Left ventricle myocardium superior (tissue), 1 donor: ENCODE results near the gene CSNK1G1. TPM values are rescaled to one million over a fixed set of nuclear protein-coding genes. Genes with fewer than 3 reads are reported as not detected.
"Not testable (repeated sequence)": the region's sequence is repeated elsewhere in the genome, so short reads cannot be mapped to it uniquely, and the experiment has no call there.

Source experiments
- ATAC-seq: fragments of 200-7000 bp; cut with Tn5 transposase; one replicate; pipeline ENCODE4 v1.9.1; 2020; ENCODE audit warnings: mild to moderate bottlenecking, moderate library complexity
- DNase-seq: peaks from one replicate; pipeline ENCODE4 v3.0.0-alpha.2; 2020
- intact Hi-C: fragments of 100-400 bp; cut with micrococcal nuclease; formaldehyde crosslinking; loops from one replicate; pipeline ENCODE4 v1.11.0; 2022
- total RNA-seq: library from RNA; stranded (reverse); fragmentation: NEBNext Ultra II Directional; extraction: Animal tissue kit (Norgen Biotek cat#: 25700); gene quantifications from one replicate; pipeline ENCODE4 v1.2.1, GENCODE V29; 2021
- donor health status: DM: no; HTN: yes; CAD: no; lungs with severe emphysema.

CSNK1G1 gene
- total RNA-seq, 1 donor from 2014 or later, result 8.2 TPM

DNA sequence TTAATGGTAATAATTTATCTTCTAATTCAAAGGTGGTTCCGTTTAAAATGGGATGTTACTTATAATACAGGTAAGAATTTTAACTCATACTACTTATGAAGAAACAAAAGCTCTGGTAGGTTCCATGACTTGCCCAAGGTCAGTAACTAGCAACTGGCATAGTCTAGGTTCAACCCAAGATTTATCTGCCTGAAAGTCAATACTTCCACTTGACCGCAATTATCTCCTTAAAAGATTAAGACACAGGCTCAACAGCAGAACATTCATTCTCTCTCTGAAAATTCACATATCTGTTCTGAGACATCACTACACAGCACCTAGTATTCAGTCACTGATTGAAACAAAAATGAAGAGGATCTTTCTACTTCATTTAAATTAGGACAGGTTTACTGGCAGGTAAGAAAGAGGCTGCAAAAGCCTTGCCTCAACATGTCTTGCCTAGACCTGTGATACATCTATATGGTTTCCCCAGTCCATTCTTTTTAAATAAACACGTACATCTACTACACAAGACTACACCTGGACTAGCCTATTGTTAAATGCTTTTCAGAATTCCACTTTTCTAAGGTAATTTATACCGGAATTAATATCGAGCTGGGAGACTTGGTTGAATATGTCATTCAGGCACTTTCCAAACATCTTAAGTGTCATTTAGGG, 1.2 kb downstream of the CSNK1G1 start:
- no peak for DNase-seq
- no peak for ATAC-seq
- intact Hi-C loops, result no loop called here

DNA sequence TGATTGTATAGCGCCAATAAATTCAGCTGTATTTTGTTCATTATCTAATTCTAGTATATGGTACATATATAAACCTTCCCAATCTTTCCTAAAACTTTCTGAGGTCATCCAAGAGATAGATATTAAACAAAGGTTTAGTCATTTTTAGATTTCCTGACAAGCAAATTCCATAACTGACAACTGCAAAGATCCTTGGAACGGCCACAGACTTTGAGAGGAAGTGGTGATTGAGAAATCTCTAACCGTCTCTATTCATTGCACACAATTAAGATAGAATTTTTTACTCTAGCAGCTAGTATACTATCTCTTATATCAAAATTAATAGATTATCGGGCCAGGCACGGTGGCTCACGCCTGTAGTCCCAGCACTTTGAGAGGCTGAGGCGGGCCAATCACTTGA, 4.7 kb downstream of the CSNK1G1 start:
- ATAC-seq, result no peak
- intact Hi-C loops, result no loop called here
- no peak for DNase-seq

DNA sequence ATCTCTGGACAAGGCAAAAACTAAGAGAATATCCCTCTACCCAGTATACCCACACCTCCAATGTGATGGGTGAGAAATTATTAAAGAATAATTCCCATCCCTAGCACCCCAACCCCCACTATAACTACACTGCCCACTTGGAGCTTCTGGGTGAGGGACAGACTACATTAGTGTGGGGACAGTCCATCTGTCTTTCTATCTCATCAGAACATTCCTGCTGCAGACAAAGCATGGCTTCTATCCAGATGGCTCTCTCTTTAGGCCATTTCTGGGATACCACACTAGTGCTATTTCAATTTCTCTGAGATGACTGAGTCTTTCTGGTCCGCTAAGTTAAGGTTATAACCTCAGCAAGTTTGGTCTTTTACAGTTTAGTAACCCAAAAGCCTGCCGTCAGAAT, 6.6 kb downstream of the CSNK1G1 start:
- ATAC-seq, result peak; percentile 43
- no peak for DNase-seq
- intact Hi-C loops, result no loop called here

DNA sequence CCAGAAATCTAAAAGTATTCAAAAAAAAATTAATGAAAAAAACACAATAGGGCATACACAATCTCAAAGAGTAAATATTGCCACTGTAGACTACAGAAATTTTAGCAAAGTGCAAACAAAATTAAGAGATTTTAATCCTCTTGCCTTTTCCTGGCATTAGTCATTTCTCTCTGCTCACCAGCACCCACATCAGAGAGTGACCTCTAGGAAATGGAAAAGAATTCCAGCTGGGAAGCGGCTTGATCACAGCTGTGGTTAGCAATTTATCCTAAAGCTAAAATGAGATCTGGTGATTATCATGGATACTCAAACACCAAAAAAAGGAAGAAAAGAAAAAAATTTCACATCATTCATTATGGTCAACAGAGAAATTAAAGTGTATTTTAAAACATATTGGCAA, 7.5 kb downstream of the CSNK1G1 start:
- intact Hi-C loops, result no loop called here
- no peak for ATAC-seq
- DNase-seq, result no peak

DNA sequence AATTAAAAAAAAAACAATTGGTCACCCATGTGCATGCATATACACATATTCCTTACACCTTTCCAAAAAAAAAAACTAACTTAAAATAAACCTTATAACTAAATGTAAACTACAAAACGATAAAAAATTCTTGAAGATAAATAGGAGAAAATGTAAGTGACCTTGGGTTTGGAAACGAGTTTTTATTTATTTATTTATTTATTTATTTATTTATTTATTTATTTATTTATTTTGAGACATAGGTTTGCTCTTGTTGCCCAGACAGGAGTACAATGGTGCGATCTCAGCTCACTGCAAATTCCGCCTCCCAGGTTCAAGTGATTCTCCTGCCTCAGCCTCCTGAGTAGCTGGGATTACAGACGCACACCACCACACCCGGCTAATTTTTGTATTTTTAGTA, 9.7 kb downstream of the CSNK1G1 start:
- intact Hi-C loops, DNase-seq, ATAC-seq: not testable (repeated sequence)

DNA sequence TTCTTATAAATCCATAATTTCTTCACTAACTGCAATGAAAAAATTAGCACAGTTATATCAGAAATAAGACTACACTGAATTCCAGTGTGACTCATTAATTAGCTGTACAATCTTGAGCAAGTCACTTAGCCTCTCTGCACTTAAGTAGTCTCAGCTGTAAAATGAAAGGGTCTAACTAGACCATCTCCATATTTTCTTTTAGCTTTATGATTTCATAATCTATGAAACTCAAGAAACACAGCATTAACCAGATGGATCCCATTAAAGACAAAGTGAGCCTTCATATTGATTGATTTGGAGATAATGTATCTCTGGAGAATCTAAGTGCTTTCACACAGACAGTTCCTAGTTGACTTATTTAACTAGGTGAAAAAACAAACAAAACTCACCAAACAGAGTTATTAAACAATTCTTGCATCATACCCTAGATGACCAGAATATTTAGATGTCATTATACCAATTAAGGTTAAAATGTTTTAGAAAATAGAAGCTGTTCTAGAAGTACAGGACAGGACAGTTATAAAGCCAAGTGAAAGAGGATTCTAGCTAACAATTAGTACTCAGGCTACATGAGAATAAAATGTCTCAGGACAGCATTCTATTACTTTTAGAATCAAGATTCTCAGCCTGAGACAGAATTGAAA, 11.2 kb downstream of the CSNK1G1 start:
- intact Hi-C loops, result no loop called here
- ATAC-seq (no peak), DNase-seq (no peak)

DNA sequence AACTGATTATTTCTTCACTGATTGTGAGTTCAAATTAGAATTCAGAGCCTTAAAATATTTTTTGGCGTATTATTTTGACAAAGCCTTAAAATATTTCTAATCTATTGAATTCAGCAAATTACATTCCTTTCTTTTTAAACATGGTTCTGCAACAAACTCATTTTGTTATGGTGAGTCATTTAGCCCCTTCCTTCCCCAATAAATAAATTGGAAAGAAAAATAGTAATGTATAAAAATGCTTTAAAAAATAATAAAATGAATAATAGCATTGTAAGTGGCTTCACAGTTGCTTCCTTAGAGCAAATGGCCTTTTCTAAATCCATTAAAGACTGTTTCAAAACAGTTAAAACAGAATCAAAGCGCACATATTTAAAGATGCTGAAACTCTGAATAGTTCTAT, 12.1 kb downstream of the CSNK1G1 start:
- intact Hi-C loops, result no loop called here
- DNase-seq, result no peak
- no peak for ATAC-seq

DNA sequence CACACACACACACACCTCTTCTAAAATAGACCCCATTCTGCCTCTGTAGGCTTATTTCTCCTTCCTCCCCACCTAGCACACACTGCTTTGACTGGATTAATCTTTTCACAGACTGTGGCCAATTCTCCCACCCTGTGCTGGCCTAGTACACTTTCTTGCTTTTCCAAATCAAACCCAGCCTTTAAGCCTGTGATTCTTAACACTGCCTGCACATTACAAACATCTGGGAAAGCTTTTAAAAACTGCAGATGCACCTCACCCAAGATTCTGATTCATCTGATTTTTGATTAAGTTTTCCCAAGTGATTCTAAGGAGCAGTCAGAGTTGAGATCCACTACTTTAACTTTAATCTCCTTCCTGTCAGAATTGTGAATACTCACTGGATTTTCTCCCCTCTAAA, 12.8 kb downstream of the CSNK1G1 start:
- DNase-seq (no peak), ATAC-seq (peak; percentile 13)
- intact Hi-C loops, result no loop called here

DNA sequence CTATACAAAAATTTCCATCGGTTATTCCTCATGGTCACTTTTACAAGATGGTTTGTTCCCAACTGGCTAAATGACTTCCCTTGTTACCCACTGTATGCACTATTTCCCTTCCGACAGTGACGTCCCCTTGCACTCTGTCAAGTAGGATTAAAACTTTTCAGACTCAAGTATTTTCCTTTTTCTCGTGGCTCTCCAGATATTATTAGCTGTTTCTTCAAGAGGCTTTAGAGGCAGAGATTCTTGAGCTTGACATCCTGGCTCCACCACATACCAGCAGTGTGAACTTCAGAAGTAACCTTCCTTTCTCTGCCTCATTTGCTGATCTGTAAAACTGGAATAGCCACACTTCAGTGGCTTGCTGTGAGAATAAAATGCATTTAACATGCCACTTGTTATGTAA, 14.0 kb downstream of the CSNK1G1 start:
- intact Hi-C loops, result no loop called here
- DNase-seq (no peak), ATAC-seq (no peak)

DNA sequence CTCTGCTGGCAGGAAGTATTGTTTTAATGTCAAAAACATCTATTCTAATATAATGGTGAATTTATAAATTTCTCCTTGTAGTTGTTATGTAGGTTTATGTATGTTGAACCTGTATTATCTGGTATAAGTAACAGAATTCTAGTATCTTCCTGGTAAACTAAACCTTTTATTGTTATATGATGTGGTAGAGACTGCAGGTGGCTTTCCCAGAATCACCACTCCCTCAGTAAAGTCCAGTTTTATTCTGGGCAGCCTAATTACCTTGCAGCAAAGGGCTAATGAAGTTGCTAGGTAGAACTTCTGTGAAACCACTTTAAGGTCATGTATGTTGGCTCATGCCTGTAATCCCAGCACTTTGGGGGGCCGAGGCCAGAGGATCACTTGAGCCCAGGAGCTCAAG, 15.6 kb downstream of the CSNK1G1 start:
- intact Hi-C loops, result no loop called here
- no peak for DNase-seq
- ATAC-seq, result no peak

DNA sequence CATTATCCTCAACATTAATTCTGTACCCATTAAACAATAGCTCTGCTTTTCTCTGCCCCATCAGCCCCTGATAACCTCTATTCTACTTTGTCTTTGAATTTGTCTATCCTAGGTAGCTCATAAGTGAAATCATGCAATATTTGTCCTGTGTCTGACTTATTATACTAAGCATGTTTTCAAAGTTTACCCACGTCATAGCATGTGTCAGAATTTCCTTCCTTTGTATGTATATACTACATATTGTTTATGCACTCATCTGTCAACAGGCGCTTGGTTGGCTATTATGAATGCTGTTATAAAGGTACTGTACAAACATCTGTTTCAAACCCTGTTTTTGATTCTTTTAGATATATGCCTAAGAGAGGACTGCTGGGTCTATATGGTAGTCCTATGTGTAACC, 18.2 kb downstream of the CSNK1G1 start:
- intact Hi-C loops, result no loop called here
- no peak for DNase-seq
- ATAC-seq, result no peak

DNA sequence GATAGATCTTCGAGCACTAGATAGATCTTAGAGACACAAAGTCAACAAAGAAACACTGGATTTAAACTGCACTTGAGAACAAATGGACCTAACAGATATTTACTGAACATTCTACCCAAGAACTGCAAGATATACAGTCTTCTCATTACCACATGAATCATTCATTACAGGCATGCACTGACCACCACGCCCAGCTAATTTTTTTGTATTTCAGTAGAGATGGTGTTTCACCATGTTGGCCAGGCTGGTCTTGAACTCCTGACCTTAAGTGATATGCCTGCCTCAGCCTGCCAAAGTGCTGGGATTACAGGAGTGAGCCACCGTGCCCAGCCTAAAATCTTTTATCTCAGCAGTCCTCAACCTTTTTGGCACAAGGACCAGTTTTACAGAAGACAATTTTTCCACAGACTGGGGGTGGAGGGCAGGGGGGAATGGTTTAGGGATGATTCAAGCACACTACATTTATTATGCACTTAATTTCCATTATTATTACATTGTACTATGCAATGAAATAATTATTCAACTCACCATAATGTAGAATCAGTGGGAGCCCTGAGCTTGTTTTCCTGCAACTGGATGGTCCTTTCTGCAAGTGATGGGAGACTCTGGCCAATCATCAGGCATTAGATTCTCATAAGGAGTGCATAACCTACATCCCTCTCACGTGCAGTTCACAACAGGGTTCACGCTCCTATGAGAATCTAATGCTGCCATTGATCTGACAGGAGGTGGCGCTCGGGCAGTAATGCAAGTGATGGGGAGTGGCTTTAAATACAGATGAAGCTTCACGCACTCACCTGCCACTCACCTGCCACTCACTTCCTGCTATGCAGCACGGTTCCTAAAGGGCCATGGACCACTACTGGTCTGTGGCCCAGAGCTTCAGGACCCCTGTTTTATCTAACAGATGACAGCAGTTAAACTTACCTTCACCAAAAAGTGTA, 21.7 kb downstream of the CSNK1G1 start:
- no peak for ATAC-seq
- intact Hi-C loops, result no loop called here
- DNase-seq, result no peak

DNA sequence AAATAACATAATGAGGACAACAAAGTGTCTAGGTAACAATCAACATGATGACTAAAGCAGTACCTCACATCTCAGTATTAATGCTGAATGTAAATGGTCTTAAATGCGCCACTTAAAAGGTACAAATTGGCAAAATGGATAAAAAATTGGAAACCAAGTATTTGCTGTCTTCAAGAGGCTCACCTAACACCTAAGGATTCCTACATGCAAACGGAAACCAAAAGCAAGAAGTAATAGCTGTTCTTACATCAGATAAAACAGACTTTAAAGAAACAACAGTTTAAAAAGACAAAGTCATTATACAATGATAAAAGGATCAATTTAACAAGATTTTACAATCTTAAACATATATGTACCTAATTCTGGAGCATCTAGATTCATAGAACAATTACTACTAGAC, 22.5 kb downstream of the CSNK1G1 start:
- intact Hi-C loops, result no loop called here
- no peak for ATAC-seq
- DNase-seq, result no peak

DNA sequence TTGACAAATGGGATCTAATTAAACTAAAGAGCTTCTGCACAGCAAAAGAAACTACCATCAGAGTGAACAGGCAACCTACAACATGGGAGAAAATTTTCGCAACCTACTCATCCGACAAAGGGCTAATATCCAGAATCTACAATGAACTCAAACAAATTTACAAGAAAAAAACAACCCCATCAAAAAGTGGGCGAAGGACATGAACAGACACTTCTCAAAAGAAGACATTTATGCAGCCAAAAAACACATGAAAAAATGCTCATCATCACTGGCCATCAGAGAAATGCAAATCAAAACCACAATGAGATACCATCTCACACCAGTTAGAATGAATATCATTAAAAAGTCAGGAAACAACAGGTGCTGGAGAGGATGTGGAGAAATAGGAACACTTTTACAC, 24.3 kb downstream of the CSNK1G1 start:
- ATAC-seq, intact Hi-C loops: not testable (repeated sequence)

DNA sequence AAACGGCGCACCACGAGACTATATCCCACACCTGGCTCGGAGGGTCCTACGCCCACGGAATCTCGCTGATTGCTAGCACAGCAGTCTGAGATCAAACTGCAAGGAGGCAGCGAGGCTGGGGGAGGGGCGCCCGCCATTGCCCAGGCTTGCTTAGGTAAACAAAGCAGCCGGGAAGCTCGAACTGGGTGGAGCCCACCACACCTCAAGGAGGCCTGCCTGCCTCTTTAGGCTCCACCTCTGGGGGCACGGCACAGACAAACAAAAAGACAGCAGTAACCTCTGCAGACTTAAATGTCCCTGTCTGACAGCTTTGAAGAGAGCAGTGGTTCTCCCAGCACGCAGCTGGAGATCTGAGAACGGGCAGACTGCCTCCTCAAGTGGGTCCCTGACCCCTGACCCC, 29.0 kb downstream of the CSNK1G1 start:
- ATAC-seq, DNase-seq, intact Hi-C loops: not testable (repeated sequence)

More for the DNA sequence above, 24.3 kb downstream of the CSNK1G1 start:
- not testable (repeated sequence) for DNase-seq

DNA sequence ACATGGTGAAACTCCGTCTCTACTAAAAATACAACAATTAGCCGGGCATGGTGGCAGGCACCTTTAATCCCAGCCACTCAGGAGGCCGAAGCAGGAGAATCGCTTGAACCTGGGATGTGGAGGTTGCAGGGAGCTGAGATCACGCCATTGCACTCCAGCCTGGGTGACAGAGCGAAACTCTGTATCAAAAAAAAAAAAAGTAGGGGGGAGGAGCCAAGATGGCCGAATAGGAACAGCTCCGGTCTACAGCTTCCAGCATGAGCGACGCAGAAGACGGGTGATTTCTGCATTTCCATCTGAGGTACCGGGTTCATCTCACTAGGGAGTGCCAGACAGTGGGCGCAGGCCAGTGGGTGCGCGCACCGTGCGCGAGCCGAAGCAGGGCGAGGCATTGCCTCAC, 29.5 kb downstream of the CSNK1G1 start:
- intact Hi-C loops, DNase-seq, ATAC-seq: not testable (repeated sequence)

DNA sequence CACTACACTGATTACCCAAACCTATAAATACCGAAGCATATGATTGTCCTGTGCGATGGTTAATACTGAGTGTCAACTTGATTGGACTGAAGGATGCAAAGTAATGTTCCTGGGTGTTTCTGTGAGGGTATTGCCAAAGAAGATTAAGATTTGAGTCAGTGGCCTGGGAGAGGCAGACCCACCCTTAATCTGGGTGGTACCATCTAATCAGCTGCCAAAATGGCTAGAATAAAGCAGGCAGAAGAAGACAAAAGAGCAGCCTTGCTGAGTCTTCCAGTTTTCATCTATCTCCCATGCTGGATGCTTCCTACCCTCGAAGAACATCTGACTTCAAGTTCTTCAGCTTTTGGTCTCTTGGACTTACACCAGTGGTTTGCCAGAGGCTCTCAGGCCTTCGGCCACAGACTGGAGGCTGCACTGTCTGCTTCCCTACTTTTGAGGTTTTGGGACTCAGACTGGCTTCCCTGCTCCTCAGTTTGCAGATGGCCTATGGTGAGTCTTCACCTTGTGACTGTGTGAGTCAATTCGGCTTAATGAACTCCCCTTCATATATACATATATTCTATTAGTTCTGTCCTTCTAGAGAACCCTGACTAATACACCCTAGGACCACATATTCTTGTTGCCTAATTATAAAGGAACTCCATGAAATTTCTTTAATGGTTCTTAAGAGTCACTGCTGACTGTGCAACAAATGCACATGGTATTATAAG, 31.7 kb downstream of the CSNK1G1 start:
- ATAC-seq (peak; percentile 19), DNase-seq (no peak)
- intact Hi-C loops, result no loop called here

DNA sequence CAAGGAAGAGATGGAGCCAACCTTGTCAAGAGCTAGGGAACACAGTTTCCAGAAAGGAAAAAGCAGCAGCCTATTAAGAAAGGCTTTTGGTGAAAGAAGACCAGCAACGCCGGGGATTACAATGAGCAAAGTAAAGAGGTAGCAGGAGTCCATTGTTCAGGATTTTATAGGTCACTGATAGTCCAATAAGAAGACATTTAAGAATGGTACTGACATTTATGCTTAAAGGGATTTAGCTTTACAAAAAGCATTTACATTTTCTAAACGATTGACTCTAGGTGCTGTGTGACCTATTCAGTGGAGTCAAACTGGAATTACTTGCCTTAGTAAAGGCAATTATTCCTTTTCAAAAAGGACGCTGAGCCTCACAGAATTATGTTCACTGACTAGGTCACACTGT, 40.8 kb downstream of the CSNK1G1 start:
- DNase-seq (no peak), ATAC-seq (no peak)
- intact Hi-C loops, result no loop called here

DNA sequence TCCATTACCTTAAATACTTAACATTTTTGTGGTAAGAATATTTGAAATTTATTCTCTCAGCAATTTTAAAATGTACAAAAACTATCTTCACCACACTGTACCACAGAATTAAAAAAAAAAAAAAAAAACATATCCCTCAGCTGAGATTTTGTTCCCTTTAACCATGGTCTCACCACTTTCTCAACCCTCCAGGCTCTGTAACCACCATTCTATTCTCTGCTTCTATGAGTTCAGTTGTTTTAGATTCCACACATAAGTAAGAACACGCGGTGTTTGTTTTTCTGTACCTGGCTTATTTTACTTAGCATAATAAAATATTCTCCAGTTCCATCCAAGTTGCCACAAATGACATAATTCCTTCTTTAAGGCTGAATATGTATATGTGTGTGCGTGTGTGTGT, 41.5 kb downstream of the CSNK1G1 start:
- no peak for ATAC-seq
- intact Hi-C loops, result no loop called here
- DNase-seq, result no peak

DNA sequence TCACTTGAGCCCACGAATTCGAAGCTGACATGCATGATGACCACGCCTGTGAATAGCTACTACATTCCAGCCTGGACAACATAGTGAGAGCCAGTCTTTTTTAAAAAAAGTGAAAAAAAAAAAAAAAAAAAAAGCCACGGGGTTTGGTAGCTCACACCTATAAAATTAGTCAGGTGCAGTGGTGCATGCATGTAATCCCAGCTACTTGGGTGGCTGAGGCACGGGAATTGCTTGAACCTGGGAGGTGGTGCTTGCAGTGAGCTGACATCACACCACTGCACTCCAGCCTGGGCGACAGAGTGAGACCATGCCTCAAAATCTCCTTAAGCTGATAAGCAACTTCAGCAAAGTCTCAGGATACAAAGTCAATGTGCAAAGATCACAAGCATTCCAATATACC, 44.4 kb downstream of the CSNK1G1 start:
- intact Hi-C loops, result no loop called here
- ATAC-seq (no peak), DNase-seq (no peak)
